Ishikawa (cell line): ENCODE data around the gene AIG1.

Experiments
- CEBPB ChIP-seq: IDR thresholded peaks from 2 replicates; pipeline ENCODE4 v1.6.1; 2012
- CREB1 ChIP-seq: IDR thresholded peaks from 2 replicates; pipeline ENCODE4 v1.6.1; 2012; ENCODE audit warnings: low read depth
- EGR1 ChIP-seq: IDR thresholded peaks from 2 replicates; pipeline ENCODE4 v1.6.1; 2012
- EP300 ChIP-seq: IDR thresholded peaks from 2 replicates; pipeline ENCODE4 v1.6.1; 2012; ENCODE audit warnings: borderline replicate concordance
- NFIC ChIP-seq: IDR thresholded peaks from 2 replicates; pipeline ENCODE4 v1.6.1; 2012
- RAD21 ChIP-seq: IDR thresholded peaks from 2 replicates; pipeline ENCODE4 v1.6.1; 2012; ENCODE audit warnings: low read depth
- TAF1 ChIP-seq: IDR thresholded peaks from 2 replicates; pipeline ENCODE4 v1.6.1; 2012; ENCODE audit warnings: low read depth, mild to moderate bottlenecking
- TCF12 ChIP-seq: IDR thresholded peaks from 2 replicates; pipeline ENCODE4 v1.6.1; 2012; ENCODE audit warnings: low read depth
- TEAD4 ChIP-seq: IDR thresholded peaks from 2 replicates; pipeline ENCODE4 v1.6.1; 2012
- USF1 ChIP-seq: IDR thresholded peaks from 2 replicates; pipeline ENCODE4 v1.6.1; 2012
- YY1 ChIP-seq: IDR thresholded peaks from 2 replicates; pipeline ENCODE4 v1.6.1; 2012; ENCODE audit warnings: low read depth
- ZBTB7A ChIP-seq: IDR thresholded peaks from 2 replicates; pipeline ENCODE4 v1.6.1; 2012; ENCODE audit warnings: low read depth
- TF ChIP-seq, protein P1 (sequence below): IDR thresholded peaks from 2 replicates; pipeline ENCODE4 v1.6.1; 2012; ENCODE audit warnings: low read depth, mild to moderate bottlenecking

GRCh38 chr6:143127941-143128680 lies 67.4 kb downstream of the AIG1 start:
- TF ChIP-seq, protein P1, sequence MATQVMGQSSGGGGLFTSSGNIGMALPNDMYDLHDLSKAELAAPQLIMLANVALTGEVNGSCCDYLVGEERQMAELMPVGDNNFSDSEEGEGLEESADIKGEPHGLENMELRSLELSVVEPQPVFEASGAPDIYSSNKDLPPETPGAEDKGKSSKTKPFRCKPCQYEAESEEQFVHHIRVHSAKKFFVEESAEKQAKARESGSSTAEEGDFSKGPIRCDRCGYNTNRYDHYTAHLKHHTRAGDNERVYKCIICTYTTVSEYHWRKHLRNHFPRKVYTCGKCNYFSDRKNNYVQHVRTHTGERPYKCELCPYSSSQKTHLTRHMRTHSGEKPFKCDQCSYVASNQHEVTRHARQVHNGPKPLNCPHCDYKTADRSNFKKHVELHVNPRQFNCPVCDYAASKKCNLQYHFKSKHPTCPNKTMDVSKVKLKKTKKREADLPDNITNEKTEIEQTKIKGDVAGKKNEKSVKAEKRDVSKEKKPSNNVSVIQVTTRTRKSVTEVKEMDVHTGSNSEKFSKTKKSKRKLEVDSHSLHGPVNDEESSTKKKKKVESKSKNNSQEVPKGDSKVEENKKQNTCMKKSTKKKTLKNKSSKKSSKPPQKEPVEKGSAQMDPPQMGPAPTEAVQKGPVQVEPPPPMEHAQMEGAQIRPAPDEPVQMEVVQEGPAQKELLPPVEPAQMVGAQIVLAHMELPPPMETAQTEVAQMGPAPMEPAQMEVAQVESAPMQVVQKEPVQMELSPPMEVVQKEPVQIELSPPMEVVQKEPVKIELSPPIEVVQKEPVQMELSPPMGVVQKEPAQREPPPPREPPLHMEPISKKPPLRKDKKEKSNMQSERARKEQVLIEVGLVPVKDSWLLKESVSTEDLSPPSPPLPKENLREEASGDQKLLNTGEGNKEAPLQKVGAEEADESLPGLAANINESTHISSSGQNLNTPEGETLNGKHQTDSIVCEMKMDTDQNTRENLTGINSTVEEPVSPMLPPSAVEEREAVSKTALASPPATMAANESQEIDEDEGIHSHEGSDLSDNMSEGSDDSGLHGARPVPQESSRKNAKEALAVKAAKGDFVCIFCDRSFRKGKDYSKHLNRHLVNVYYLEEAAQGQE = no peak
- TF ChIP-seq TAF1 (no peak), EGR1 (no peak), CREB1 (no peak), TCF12 (no peak), USF1 (no peak), CEBPB (no peak), RAD21 (no peak), EP300 (no peak), ZBTB7A (no peak), YY1 (no peak), NFIC (no peak), TEAD4 (no peak)
